HCT116 (cell line): Measurements from ENCODE around the gene PRAMEF12. TPM values are rescaled to one million over a fixed set of nuclear protein-coding genes. Genes with fewer than 3 reads are reported as not detected.
A peak's percentile ranks its signal among the peaks of the same experiment; 100 is the strongest.

ENCODE experiments used
- ATAC-seq: fragments of 200-7000 bp; cut with Tn5 transposase; 2 replicates; pipeline ENCODE4 v1.9.1; 2020; ENCODE audit warnings: mild to moderate bottlenecking, moderate library complexity
- BruUV-seq: library from RNA; stranded (reverse); fragments of 400-500 nt; replicated peaks from 2 replicates; lab custom pipeline; 2021; lab: Mats Ljungman, UMichigan
- CTCF ChIA-PET: fragments of 300-600 bp; sonication (Branson Sonifier 250); formaldehyde crosslinking; loops from one replicate; lab custom pipeline; 2021; ENCODE audit warnings: antibody characterized with exemption; lab: Charles Lee
- POLR2A ChIA-PET: fragments of 300-600, 350-600 bp; sonication (Branson Sonifier 250); formaldehyde crosslinking; loops from one replicate; lab custom pipeline; 2021; ENCODE audit warnings: antibody characterized with exemption; lab: Charles Lee
- RAD21 ChIA-PET, 2 experiments: fragments of 300-600 bp; sonication (Branson Sonifier 250); formaldehyde crosslinking; loops; one replicate each; lab custom pipeline; 2023; ENCODE audit warnings: low total read pairs in 2 of 2; ENCODE audit not compliant: uncharacterized antibody in 2 of 2, unreplicated experiment in 2 of 2, low non-redundant PET in 1 of 2; lab: Charles Lee
- DNase-seq: peaks from one replicate; pipeline ENCODE4 v3.0.0-alpha.2; 2010; ENCODE audit warnings: low read depth, low spot score
- H2AFZ ChIP-seq: fragments of 200-600 bp; shearing (Covaris generic), sonication (generic); 2 replicates; pipeline ENCODE4 v1.6.1; 2017; ENCODE audit warnings: low read depth, mixed run types, mixed read lengths, antibody characterized with exemption, low read length; ENCODE audit not compliant: poor library complexity, severe bottlenecking
- H3K27ac ChIP-seq: 2 replicates; pipeline ENCODE4 v1.5.1; 2012; ENCODE audit warnings: low read depth, low read length
- H3K27me3 ChIP-seq: fragments of 200-600 bp; sonication (generic); 2 replicates; pipeline ENCODE4 v1.6.1; 2016; ENCODE audit warnings: mixed run types, low read length, mixed read lengths; ENCODE audit not compliant: insufficient read depth
- H3K36me3 ChIP-seq, 2 experiments: fragments of 200-500 bp in 1 of 2; fragments of 200-600 bp in 1 of 2; sonication (Bioruptor generic) in 1 of 2; sonication (generic) in 1 of 2; 2 replicates each; pipeline versions ENCODE4 v1.5.1 to v1.6.1; 2014 to 2016; ENCODE audit warnings: low read length in 2 of 2, inconsistent platforms in 1 of 2, mixed read lengths in 1 of 2, mixed run types in 1 of 2; ENCODE audit not compliant: insufficient read depth in 2 of 2, control insufficient read depth in 1 of 2
- H3K4me1 ChIP-seq, 2 experiments: fragments of 200-600 bp in 1 of 2; sonication (generic) in 1 of 2; 2 replicates each; pipeline versions ENCODE4 v1.5.1 to v1.6.1; 2012 to 2017; ENCODE audit warnings: low read length in 2 of 2, inconsistent platforms in 1 of 2, mild to moderate bottlenecking in 1 of 2, mixed read lengths in 1 of 2, mixed run types in 1 of 2, moderate library complexity in 1 of 2; ENCODE audit not compliant: insufficient read depth in 2 of 2, control insufficient read depth in 1 of 2
- H3K4me2 ChIP-seq: fragments of 200-600 bp; sonication (generic); 2 replicates; pipeline ENCODE4 v1.6.1; 2017; ENCODE audit warnings: mixed run types, low read length, mixed read lengths
- H3K4me3 ChIP-seq, 2 experiments: fragments of 200-600 bp in 1 of 2; sonication (generic) in 1 of 2; replicated peaks in 1 of 2; 2 replicates each; pipeline ENCODE4 v1.5.1; 2011 to 2016; ENCODE audit warnings: low read length in 2 of 2, control low read depth in 1 of 2, low read depth in 1 of 2, mild to moderate bottlenecking in 1 of 2, mixed read lengths in 1 of 2, mixed run types in 1 of 2
- H3K79me2 ChIP-seq: fragments of 200-600 bp; sonication (generic); 2 replicates; pipeline ENCODE4 v1.6.1; 2017; ENCODE audit warnings: mild to moderate bottlenecking, mixed run types, low read length, moderate library complexity, mixed read lengths; ENCODE audit not compliant: insufficient read depth
- H3K9ac ChIP-seq: fragments of 200-600 bp; sonication (generic); 2 replicates; pipeline ENCODE4 v1.6.1; 2016; ENCODE audit warnings: low read length, mixed read lengths
- H3K9me2 ChIP-seq: fragments of 200-600 bp; sonication (generic), shearing (Covaris generic); 2 replicates; pipeline ENCODE4 v1.6.1; 2017; ENCODE audit warnings: mixed run types, mild to moderate bottlenecking, moderate library complexity; ENCODE audit not compliant: insufficient read depth
- H3K9me3 ChIP-seq, 2 experiments: fragments of 200-500 bp in 1 of 2; fragments of 200-600 bp in 1 of 2; sonication (Bioruptor generic) in 1 of 2; sonication (generic) in 1 of 2; 2 replicates each; pipeline ENCODE4 v1.6.1; 2014 to 2017; ENCODE audit warnings: low read length in 2 of 2, mixed read lengths in 2 of 2, inconsistent platforms in 1 of 2, low read depth in 1 of 2, mild to moderate bottlenecking in 1 of 2, mixed run types in 1 of 2, moderate library complexity in 1 of 2; ENCODE audit not compliant: control insufficient read depth in 1 of 2, insufficient read depth in 1 of 2
- H4K20me1 ChIP-seq: fragments of 200-600 bp; sonication (generic), shearing (Covaris generic); 2 replicates; pipeline ENCODE4 v1.6.1; 2017; ENCODE audit warnings: mixed run types, mild to moderate bottlenecking, moderate library complexity; ENCODE audit not compliant: insufficient read depth
- ATF3 ChIP-seq: IDR thresholded peaks from 2 replicates; pipeline ENCODE4 v1.6.1; 2012
- CBX3 ChIP-seq: IDR thresholded peaks from 2 replicates; pipeline ENCODE4 v1.6.1; 2012; ENCODE audit warnings: low read depth
- CEBPB ChIP-seq: IDR thresholded peaks from 2 replicates; pipeline ENCODE4 v1.6.1; 2012; ENCODE audit warnings: low read depth
- EZH2 ChIP-seq: fragments of 200-600 bp; sonication (generic); IDR thresholded peaks from 2 replicates; pipeline ENCODE4 v1.6.1; 2017; ENCODE audit warnings: antibody characterized with exemption, mixed run types
- EZH2phosphoT487 ChIP-seq: fragments of 200-600 bp; IDR thresholded peaks from 2 replicates; pipeline ENCODE4 v1.6.1; 2018; ENCODE audit warnings: antibody characterized with exemption, borderline replicate concordance
- FOSL1 ChIP-seq: IDR thresholded peaks from 2 replicates; pipeline ENCODE4 v1.6.1; 2012; ENCODE audit warnings: low read depth
- JUND ChIP-seq: IDR thresholded peaks from 2 replicates; pipeline ENCODE4 v1.6.1; 2012
- SP1 ChIP-seq: IDR thresholded peaks from 2 replicates; pipeline ENCODE4 v1.6.1; 2012; ENCODE audit warnings: low read depth
- TCF7L2 ChIP-seq: IDR thresholded peaks from 2 replicates; pipeline ENCODE4 v1.7.0; 2011; ENCODE audit warnings: borderline replicate concordance, inconsistent platforms; ENCODE audit not compliant: insufficient read depth, insufficient read length; ENCODE audit errors: extremely low read depth
- YY1 ChIP-seq: IDR thresholded peaks from 2 replicates; pipeline ENCODE4 v1.6.1; 2011; ENCODE audit warnings: low read length, low read depth, moderate library complexity, mild to moderate bottlenecking; ENCODE audit not compliant: insufficient replicate concordance; ENCODE audit errors: extremely low read depth
- ZFX ChIP-seq: fragments of 450-650 bp; IDR thresholded peaks from 2 replicates; pipeline ENCODE4 v1.6.1; 2017
- ZNF274 ChIP-seq: fragments of 200-500 bp; sonication (Bioruptor generic); IDR thresholded peaks from 2 replicates; pipeline ENCODE4 v1.6.1; 2014; ENCODE audit warnings: mild to moderate bottlenecking, low read depth, low read length, inconsistent platforms
- intact Hi-C: fragments of 100-400 bp; cut with micrococcal nuclease; formaldehyde crosslinking; loops from 2 replicates; pipeline ENCODE4 v1.10.0; 2022
- total RNA-seq: library from RNA; stranded (reverse); gene quantifications from one replicate; pipeline ENCODE4 v1.2.1, GENCODE V29; 2021; ENCODE audit not compliant: unreplicated experiment
- TF ChIP-seq, protein P1 (sequence below): IDR thresholded peaks from 2 replicates; pipeline ENCODE4 v1.6.1; 2012; ENCODE audit warnings: low read depth
- TF ChIP-seq, protein P2 (sequence below): IDR thresholded peaks from 2 replicates; pipeline ENCODE4 v1.6.1; 2012
- TF ChIP-seq, protein P3 (sequence below), 3 experiments: fragments of 200-600 bp in 1 of 3; sonication (generic) in 1 of 3; IDR thresholded peaks in 2 of 3; conservative IDR thresholded peaks in 1 of 3; 2 replicates each; pipeline ENCODE4 v1.5.1; 2012 to 2017; ENCODE audit warnings: low read depth in 2 of 3, low read length in 2 of 3, antibody characterized with exemption in 1 of 3, borderline replicate concordance in 1 of 3, control low read depth in 1 of 3, mild to moderate bottlenecking in 1 of 3, mixed read lengths in 1 of 3, mixed run types in 1 of 3, moderate library complexity in 1 of 3; ENCODE audit not compliant: insufficient read depth in 1 of 3

Gene PRAMEF12
- total RNA-seq, 1 experiment from 2014 or later = not detected

- Histone ChIP-seq H3K4me1 (no peaks in the 10 kb centered on the region), H3K27me3 (peaks cover 8% of the 10 kb centered on the region; the same call in 1 of the 2 replicates), H3K9me2 (no peaks in the 10 kb centered on the region), H3K36me3 (no peaks in the 10 kb centered on the region)
- ChIA-PET RAD21 (no interaction called here), CTCF (no interaction called here)
- no TSS peak for BruUV-seq
- no peak for DNase-seq
- TF ChIP-seq CEBPB (peak; percentile 79), EZH2 (no peak)
- TF ChIP-seq, all 23 proteins: peak for 1
- intact Hi-C loops = no loop called here
- Histone ChIP-seq H3K4me3 (no peak overlapping the region), H3K27ac (no peak overlapping the region), H4K20me1 (no peaks in the 10 kb centered on the region), H3K9me3 (no peaks in the 10 kb centered on the region), H3K9ac (no peak overlapping the region), H2AFZ (no peak overlapping the region), H3K4me2 (no peak overlapping the region), H3K79me2 (no peaks in the 10 kb centered on the region)
- POLR2A ChIA-PET = no interaction called here
- ATAC-seq = no peak
These were observed 28.2 kb upstream of the PRAMEF12 start for GRCh38 chr1:12745126-12745991.

DNA sequence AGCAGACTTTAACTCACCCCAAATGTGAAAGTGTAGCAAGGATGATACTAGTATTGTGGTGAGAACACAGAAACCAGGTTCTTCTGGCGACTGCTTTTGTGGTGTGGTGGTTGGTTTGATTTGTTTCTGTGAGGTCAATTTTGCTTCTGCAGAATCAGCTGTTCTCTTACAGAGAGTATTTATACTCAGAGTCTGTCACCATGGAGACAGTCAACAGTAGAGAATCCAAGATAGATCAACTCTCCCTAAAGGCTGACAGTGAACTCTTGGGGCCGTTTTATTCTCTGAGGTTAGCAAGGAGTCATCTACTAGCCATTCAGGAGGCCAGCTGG lies 27.6 kb upstream of the PRAMEF12 start, which contains the start of gene CFAP107:
Gene CFAP107 (plus strand): TSS at position 209 of the 332 bp plus-strand sequence. CDS start 231 bp downstream, outside the sequence.
- intact Hi-C loops = no loop called here
- DNase-seq (no peak), ATAC-seq (no peak)
- no peak within 1 kb of the TSS for H3K4me3 ChIP-seq
- H2AFZ ChIP-seq = no peak within 1 kb of the TSS
- H3K79me2 ChIP-seq = no peaks in the 10 kb centered on the region
- CTCF ChIA-PET = no interaction called here
- RAD21 ChIA-PET = no interaction called here
- no peaks in the 10 kb centered on the region for H3K9me3 ChIP-seq
- no peaks in the 10 kb centered on the region for H3K4me1 ChIP-seq
- no peaks in the 10 kb centered on the region for H4K20me1 ChIP-seq
- H3K27me3 ChIP-seq = peaks cover 8% of the 10 kb centered on the region; the same call in 1 of the 2 replicates
- no TSS peak for BruUV-seq
- no peak within 1 kb of the TSS for H3K9ac ChIP-seq
- no peaks in the 10 kb centered on the region for H3K36me3 ChIP-seq
- POLR2A ChIA-PET = no interaction called here
- H3K4me2 ChIP-seq = no peak within 1 kb of the TSS
- no peak within 1 kb of the TSS for H3K27ac ChIP-seq
- H3K9me2 ChIP-seq = no peaks in the 10 kb centered on the region
- TF ChIP-seq CBX3 (no peak), JUND (no peak), EZH2phosphoT487 (no peak), ZFX (no peak), YY1 (no peak), ATF3 (no peak), SP1 (no peak), FOSL1 (no peak), TCF7L2 (no peak), ZNF274 (no peak)
- TF ChIP-seq, protein P1, sequence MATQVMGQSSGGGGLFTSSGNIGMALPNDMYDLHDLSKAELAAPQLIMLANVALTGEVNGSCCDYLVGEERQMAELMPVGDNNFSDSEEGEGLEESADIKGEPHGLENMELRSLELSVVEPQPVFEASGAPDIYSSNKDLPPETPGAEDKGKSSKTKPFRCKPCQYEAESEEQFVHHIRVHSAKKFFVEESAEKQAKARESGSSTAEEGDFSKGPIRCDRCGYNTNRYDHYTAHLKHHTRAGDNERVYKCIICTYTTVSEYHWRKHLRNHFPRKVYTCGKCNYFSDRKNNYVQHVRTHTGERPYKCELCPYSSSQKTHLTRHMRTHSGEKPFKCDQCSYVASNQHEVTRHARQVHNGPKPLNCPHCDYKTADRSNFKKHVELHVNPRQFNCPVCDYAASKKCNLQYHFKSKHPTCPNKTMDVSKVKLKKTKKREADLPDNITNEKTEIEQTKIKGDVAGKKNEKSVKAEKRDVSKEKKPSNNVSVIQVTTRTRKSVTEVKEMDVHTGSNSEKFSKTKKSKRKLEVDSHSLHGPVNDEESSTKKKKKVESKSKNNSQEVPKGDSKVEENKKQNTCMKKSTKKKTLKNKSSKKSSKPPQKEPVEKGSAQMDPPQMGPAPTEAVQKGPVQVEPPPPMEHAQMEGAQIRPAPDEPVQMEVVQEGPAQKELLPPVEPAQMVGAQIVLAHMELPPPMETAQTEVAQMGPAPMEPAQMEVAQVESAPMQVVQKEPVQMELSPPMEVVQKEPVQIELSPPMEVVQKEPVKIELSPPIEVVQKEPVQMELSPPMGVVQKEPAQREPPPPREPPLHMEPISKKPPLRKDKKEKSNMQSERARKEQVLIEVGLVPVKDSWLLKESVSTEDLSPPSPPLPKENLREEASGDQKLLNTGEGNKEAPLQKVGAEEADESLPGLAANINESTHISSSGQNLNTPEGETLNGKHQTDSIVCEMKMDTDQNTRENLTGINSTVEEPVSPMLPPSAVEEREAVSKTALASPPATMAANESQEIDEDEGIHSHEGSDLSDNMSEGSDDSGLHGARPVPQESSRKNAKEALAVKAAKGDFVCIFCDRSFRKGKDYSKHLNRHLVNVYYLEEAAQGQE = no peak
- TF ChIP-seq, protein P2, sequence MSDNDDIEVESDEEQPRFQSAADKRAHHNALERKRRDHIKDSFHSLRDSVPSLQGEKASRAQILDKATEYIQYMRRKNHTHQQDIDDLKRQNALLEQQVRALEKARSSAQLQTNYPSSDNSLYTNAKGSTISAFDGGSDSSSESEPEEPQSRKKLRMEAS = no peak
- TF ChIP-seq, protein P3, sequence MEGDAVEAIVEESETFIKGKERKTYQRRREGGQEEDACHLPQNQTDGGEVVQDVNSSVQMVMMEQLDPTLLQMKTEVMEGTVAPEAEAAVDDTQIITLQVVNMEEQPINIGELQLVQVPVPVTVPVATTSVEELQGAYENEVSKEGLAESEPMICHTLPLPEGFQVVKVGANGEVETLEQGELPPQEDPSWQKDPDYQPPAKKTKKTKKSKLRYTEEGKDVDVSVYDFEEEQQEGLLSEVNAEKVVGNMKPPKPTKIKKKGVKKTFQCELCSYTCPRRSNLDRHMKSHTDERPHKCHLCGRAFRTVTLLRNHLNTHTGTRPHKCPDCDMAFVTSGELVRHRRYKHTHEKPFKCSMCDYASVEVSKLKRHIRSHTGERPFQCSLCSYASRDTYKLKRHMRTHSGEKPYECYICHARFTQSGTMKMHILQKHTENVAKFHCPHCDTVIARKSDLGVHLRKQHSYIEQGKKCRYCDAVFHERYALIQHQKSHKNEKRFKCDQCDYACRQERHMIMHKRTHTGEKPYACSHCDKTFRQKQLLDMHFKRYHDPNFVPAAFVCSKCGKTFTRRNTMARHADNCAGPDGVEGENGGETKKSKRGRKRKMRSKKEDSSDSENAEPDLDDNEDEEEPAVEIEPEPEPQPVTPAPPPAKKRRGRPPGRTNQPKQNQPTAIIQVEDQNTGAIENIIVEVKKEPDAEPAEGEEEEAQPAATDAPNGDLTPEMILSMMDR (IDR thresholded peaks at IDR 0.05 in 2 of 3, conservative IDR thresholded peaks at IDR 0.05 in 1 of 3; ENCODE audit: borderline replicate concordance in 1 of 3, insufficient read depth in 1 of 3, low read depth in 2 of 3, low read length in 2 of 3) = no peak
